ENCODE data around the gene PP2D1.

Gene PP2D1

DNA sequence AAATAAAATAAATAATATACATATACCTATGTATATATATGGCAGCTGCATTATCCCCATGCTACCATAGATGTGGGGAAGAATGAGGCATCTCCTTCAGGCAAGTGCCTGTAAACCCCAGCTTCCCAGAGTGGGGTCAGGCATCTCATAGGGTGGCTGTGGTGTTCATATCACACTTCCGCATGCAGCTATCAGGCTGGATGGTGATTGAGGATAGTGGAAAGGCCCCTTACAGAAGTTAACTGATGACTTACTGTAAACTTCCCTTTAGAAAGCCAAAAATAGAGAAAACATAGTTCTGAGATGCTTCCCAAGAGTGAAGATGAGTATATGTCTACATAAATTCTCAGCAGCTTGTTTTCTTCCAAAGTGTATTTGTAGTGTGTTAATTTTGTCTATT is 3.5 kb upstream of the PP2D1 start:
- Histone ChIP-seq H3K36me3 (ENCODE audit: low read length) (no peaks in the 10 kb centered on the region), H3K79me2 (ENCODE audit: insufficient read depth, low read length) (no peaks in the 10 kb centered on the region), H3K9ac (ENCODE audit: low read length) (no peak overlapping the region), H3K9me3 (ENCODE audit: insufficient read depth, low read length) (no peaks in the 10 kb centered on the region), H3K4me2 (ENCODE audit: low read depth, low read length, poor library complexity, severe bottlenecking) (no peak overlapping the region), H3K4me3 (ENCODE audit: insufficient read depth, low read length, poor library complexity, severe bottlenecking) (no peak overlapping the region), H3F3A (ENCODE audit: insufficient read depth) (no peaks in the 10 kb centered on the region), H4K20me1 (ENCODE audit: low read depth, low read length) (no peaks in the 10 kb centered on the region), H3K27me3 (ENCODE audit: low read length) (no peaks in the 10 kb centered on the region), H2AFZ (ENCODE audit: low read depth, low read length, severe bottlenecking) (no peak overlapping the region), H3K9me2 (replicated peaks; ENCODE audit: insufficient read depth, low read length) (no peaks in the 10 kb centered on the region), H3K27ac (ENCODE audit: low read depth, low read length) (no peak overlapping the region)
- no peak for TF ChIP-seq EZH2phosphoT487 (conservative IDR thresholded peaks at IDR 0.05; ENCODE audit: low read length)
- TF ChIP-seq, protein P1, sequence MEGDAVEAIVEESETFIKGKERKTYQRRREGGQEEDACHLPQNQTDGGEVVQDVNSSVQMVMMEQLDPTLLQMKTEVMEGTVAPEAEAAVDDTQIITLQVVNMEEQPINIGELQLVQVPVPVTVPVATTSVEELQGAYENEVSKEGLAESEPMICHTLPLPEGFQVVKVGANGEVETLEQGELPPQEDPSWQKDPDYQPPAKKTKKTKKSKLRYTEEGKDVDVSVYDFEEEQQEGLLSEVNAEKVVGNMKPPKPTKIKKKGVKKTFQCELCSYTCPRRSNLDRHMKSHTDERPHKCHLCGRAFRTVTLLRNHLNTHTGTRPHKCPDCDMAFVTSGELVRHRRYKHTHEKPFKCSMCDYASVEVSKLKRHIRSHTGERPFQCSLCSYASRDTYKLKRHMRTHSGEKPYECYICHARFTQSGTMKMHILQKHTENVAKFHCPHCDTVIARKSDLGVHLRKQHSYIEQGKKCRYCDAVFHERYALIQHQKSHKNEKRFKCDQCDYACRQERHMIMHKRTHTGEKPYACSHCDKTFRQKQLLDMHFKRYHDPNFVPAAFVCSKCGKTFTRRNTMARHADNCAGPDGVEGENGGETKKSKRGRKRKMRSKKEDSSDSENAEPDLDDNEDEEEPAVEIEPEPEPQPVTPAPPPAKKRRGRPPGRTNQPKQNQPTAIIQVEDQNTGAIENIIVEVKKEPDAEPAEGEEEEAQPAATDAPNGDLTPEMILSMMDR (IDR thresholded peaks at IDR 0.05; ENCODE audit: insufficient read depth, low read length, poor library complexity, severe bottlenecking), result no peak

DNA sequence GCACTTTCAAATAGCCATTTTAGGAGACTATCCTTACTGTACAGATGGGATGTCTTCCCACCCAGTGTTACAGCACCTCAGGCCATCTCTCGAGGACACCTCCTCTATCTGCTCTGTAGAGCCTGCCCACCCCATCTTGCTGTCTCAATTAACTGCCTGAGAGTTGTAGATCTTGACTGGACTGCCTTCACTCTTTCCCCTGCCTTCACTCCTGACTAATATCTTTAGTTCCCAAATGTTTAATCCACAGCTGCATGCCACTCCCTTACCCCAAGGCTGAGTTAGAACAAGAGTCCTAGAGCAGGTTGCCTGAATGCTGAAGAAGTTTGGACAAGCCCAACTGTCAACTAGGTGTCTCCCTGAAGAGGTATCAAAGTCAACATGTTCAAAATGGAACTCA is 1.3 kb upstream of the PP2D1 start:
- TF ChIP-seq, protein P1 (IDR thresholded peaks at IDR 0.05; ENCODE audit: insufficient read depth, low read length, poor library complexity, severe bottlenecking), result no peak
- no peak for TF ChIP-seq EZH2phosphoT487 (conservative IDR thresholded peaks at IDR 0.05; ENCODE audit: low read length)
- Histone ChIP-seq H3K27me3 (ENCODE audit: low read length) (no peaks in the 10 kb centered on the region), H3K9me3 (ENCODE audit: insufficient read depth, low read length) (no peaks in the 10 kb centered on the region), H2AFZ (ENCODE audit: low read depth, low read length, severe bottlenecking) (no peak overlapping the region), H3K36me3 (ENCODE audit: low read length) (no peaks in the 10 kb centered on the region), H3K9ac (ENCODE audit: low read length) (no peak overlapping the region), H3K4me3 (ENCODE audit: insufficient read depth, low read length, poor library complexity, severe bottlenecking) (no peak overlapping the region), H3K4me2 (ENCODE audit: low read depth, low read length, poor library complexity, severe bottlenecking) (no peak overlapping the region), H3K9me2 (replicated peaks; ENCODE audit: insufficient read depth, low read length) (no peaks in the 10 kb centered on the region), H4K20me1 (ENCODE audit: low read depth, low read length) (no peaks in the 10 kb centered on the region), H3K79me2 (ENCODE audit: insufficient read depth, low read length) (no peaks in the 10 kb centered on the region), H3F3A (ENCODE audit: insufficient read depth) (no peaks in the 10 kb centered on the region), H3K27ac (ENCODE audit: low read depth, low read length) (no peak overlapping the region)

DNA sequence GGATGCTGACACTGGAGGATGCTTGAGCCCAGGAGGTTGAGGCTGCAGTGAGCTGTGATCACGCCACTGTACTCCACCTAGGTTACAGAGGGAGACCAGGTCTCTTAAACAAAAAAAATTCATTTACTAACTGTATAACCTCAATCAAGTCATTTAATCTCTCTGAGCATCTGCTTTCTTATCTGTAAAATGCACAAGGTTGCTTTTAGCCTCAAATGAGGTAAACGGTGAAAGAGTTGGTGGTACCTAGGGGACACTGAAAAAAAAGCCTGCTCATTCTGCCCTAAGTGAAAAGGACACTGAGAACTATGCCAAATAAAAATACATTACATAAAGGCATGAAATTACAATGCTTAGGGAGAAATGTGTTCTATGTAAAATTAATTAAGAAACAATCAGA is 3.4 kb downstream of the PP2D1 start:
- Histone ChIP-seq H3K27me3 (ENCODE audit: low read length) (no peaks in the 10 kb centered on the region), H2AFZ (ENCODE audit: low read depth, low read length, severe bottlenecking) (no peak overlapping the region), H3F3A (ENCODE audit: insufficient read depth) (no peaks in the 10 kb centered on the region), H3K4me2 (ENCODE audit: low read depth, low read length, poor library complexity, severe bottlenecking) (no peak overlapping the region), H3K79me2 (ENCODE audit: insufficient read depth, low read length) (no peaks in the 10 kb centered on the region), H4K20me1 (ENCODE audit: low read depth, low read length) (no peaks in the 10 kb centered on the region), H3K9ac (ENCODE audit: low read length) (no peak overlapping the region), H3K4me3 (ENCODE audit: insufficient read depth, low read length, poor library complexity, severe bottlenecking) (no peak overlapping the region), H3K9me3 (ENCODE audit: insufficient read depth, low read length) (no peaks in the 10 kb centered on the region), H3K27ac (ENCODE audit: low read depth, low read length) (no peak overlapping the region), H3K36me3 (ENCODE audit: low read length) (no peaks in the 10 kb centered on the region), H3K9me2 (replicated peaks; ENCODE audit: insufficient read depth, low read length) (no peaks in the 10 kb centered on the region)
- no peak for TF ChIP-seq EZH2phosphoT487 (conservative IDR thresholded peaks at IDR 0.05; ENCODE audit: low read length)
- TF ChIP-seq, protein P1 (IDR thresholded peaks at IDR 0.05; ENCODE audit: insufficient read depth, low read length, poor library complexity, severe bottlenecking), result no peak
